ENCODE results near the gene REPIN1. TPM values are rescaled to one million over a fixed set of nuclear protein-coding genes. Genes with fewer than 3 reads are reported as not detected.

REPIN1 gene
- total and polyA plus RNA-seq, 9 of the 15 experiments (the other 6 are each of a cell fraction or from before 2014, with no cell fraction given) = 8.1 to 283 (median 94.3) TPM

DNA sequence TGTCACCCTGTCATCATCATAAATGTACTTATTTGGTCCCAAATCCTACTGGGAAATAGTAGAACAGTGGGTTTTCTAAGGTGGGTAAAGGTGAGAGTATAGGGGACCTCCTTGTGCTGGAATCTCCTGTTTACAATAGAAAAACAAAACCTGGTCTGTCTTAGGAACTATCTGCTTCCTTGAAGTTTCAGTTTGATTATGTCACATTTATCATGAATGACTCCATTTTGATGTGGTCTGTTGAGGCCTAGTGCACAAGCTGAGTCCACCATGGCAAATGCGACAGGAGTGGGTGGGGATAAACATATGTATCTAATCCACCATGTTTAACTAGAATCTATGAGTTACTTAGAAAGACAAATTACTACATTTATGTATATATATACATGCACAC is 13.0 kb upstream of the REPIN1 start (continued):
- TF ChIP-seq TAF1 (IDR thresholded peaks at IDR 0.05; ENCODE audit: control insufficient read depth, extremely low read depth, insufficient read depth, low read length, severe bottlenecking) (no peak), GTF2A2 (tag; IDR thresholded peaks at IDR 0.05) (no peak), ZNF586 (CRISPR knock-in tag; conservative IDR thresholded peaks at IDR 0.05) (0 out of 2 replicates have a peak, but pooled peaks have one; percentile 44), ELF2 (CRISPR knock-in tag; IDR thresholded peaks at IDR 0.05) (0 out of 2 replicates have a peak, but pooled peaks have one; percentile 38), MYNN (IDR thresholded peaks at IDR 0.05) (no peak), MYNN (CRISPR knock-in tag; IDR thresholded peaks at IDR 0.05) (no peak), SMAD3 (CRISPR knock-in tag; conservative IDR thresholded peaks at IDR 0.05) (0 out of 2 replicates have a peak, but pooled peaks have one; percentile 37), NR2C1 (IDR thresholded peaks at IDR 0.05) (no peak), NR2C1 (tag; IDR thresholded peaks at IDR 0.05) (peak; percentile 86), ZFP30 (CRISPR knock-in tag; IDR thresholded peaks at IDR 0.05; ENCODE audit: borderline replicate concordance) (no peak), ZBTB8A (IDR thresholded peaks at IDR 0.05; ENCODE audit: partially characterized antibody) (no peak), ZNF589 (CRISPR knock-in tag; IDR thresholded peaks at IDR 0.05; ENCODE audit: low read depth) (0 out of 2 replicates have a peak, but pooled peaks have one; percentile 64), EWSR1 (IDR thresholded peaks at IDR 0.05; ENCODE audit: borderline replicate concordance, low read depth, partially characterized antibody) (no peak), ZNF41 (CRISPR knock-in tag; conservative IDR thresholded peaks at IDR 0.05) (0 out of 2 replicates have a peak, but pooled peaks have one; percentile 53), PTTG1 (tag; IDR thresholded peaks at IDR 0.05; ENCODE audit: low read depth) (peak; percentile 94), MECOM (CRISPR knock-in tag; IDR thresholded peaks at IDR 0.05) (peak; percentile 78)
- TF ChIP-seq, protein P1, sequence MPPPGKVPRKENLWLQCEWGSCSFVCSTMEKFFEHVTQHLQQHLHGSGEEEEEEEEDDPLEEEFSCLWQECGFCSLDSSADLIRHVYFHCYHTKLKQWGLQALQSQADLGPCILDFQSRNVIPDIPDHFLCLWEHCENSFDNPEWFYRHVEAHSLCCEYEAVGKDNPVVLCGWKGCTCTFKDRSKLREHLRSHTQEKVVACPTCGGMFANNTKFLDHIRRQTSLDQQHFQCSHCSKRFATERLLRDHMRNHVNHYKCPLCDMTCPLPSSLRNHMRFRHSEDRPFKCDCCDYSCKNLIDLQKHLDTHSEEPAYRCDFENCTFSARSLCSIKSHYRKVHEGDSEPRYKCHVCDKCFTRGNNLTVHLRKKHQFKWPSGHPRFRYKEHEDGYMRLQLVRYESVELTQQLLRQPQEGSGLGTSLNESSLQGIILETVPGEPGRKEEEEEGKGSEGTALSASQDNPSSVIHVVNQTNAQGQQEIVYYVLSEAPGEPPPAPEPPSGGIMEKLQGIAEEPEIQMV (tag; conservative IDR thresholded peaks at IDR 0.05; ENCODE audit: low read depth) = peak; percentile 92
- TF ChIP-seq, protein P2, sequence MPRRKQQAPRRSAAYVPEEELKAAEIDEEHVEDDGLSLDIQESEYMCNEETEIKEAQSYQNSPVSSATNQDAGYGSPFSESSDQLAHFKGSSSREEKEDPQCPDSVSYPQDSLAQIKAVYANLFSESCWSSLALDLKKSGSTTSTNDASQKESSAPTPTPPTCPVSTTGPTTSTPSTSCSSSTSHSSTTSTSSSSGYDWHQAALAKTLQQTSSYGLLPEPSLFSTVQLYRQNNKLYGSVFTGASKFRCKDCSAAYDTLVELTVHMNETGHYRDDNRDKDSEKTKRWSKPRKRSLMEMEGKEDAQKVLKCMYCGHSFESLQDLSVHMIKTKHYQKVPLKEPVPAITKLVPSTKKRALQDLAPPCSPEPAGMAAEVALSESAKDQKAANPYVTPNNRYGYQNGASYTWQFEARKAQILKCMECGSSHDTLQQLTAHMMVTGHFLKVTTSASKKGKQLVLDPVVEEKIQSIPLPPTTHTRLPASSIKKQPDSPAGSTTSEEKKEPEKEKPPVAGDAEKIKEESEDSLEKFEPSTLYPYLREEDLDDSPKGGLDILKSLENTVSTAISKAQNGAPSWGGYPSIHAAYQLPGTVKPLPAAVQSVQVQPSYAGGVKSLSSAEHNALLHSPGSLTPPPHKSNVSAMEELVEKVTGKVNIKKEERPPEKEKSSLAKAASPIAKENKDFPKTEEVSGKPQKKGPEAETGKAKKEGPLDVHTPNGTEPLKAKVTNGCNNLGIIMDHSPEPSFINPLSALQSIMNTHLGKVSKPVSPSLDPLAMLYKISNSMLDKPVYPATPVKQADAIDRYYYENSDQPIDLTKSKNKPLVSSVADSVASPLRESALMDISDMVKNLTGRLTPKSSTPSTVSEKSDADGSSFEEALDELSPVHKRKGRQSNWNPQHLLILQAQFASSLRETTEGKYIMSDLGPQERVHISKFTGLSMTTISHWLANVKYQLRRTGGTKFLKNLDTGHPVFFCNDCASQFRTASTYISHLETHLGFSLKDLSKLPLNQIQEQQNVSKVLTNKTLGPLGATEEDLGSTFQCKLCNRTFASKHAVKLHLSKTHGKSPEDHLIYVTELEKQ (CRISPR knock-in tag; IDR thresholded peaks at IDR 0.05) = 0 out of 2 replicates have a peak, but pooled peaks have one; percentile 14
- TF ChIP-seq, protein P3, sequence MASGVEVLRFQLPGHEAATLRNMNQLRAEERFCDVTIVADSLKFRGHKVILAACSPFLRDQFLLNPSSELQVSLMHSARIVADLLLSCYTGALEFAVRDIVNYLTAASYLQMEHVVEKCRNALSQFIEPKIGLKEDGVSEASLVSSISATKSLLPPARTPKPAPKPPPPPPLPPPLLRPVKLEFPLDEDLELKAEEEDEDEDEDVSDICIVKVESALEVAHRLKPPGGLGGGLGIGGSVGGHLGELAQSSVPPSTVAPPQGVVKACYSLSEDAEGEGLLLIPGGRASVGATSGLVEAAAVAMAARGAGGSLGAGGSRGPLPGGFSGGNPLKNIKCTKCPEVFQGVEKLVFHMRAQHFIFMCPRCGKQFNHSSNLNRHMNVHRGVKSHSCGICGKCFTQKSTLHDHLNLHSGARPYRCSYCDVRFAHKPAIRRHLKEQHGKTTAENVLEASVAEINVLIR (CRISPR knock-in tag; IDR thresholded peaks at IDR 0.05) = 0 out of 2 replicates have a peak, but pooled peaks have one; percentile 29
- TF ChIP-seq, protein P4, sequence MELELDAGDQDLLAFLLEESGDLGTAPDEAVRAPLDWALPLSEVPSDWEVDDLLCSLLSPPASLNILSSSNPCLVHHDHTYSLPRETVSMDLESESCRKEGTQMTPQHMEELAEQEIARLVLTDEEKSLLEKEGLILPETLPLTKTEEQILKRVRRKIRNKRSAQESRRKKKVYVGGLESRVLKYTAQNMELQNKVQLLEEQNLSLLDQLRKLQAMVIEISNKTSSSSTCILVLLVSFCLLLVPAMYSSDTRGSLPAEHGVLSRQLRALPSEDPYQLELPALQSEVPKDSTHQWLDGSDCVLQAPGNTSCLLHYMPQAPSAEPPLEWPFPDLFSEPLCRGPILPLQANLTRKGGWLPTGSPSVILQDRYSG (tag; conservative IDR thresholded peaks at IDR 0.05; ENCODE audit: low read depth) = peak; percentile 96
- TF ChIP-seq, protein P5, sequence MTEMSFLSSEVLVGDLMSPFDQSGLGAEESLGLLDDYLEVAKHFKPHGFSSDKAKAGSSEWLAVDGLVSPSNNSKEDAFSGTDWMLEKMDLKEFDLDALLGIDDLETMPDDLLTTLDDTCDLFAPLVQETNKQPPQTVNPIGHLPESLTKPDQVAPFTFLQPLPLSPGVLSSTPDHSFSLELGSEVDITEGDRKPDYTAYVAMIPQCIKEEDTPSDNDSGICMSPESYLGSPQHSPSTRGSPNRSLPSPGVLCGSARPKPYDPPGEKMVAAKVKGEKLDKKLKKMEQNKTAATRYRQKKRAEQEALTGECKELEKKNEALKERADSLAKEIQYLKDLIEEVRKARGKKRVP (CRISPR knock-in tag; IDR thresholded peaks at IDR 0.05) = peak; percentile 67

Data from K562 (cell line).